ENCODE results near the gene LAMP1.
"Not testable (repeated sequence)": the region's sequence is repeated elsewhere in the genome, so short reads cannot be mapped to it uniquely, and the experiment has no call there.

LAMP1 gene

GRCh38 chr13:113296823-113297369 lies at the start of gene LAMP1:
Gene LAMP1, plus strand, starts transcription at chr13:113297239. Its CDS starts 196 bp downstream, at chr13:113297435.
- ChIA-PET CTCF (interaction anchor here (1.3 kb wide), 1 partner anchor 20 kb away, joined by 5 read pairs; no protein-coding TSS in a partner anchor), POLR2A (no interaction called here)
- DNase-seq (ENCODE audit: extremely low spot score), result peak; percentile 98
- TF ChIP-seq CTCF (IDR thresholded peaks at IDR 0.05; ENCODE audit: control extremely low read depth, extremely low read depth, low read depth, missing control alignments), result no peak

GRCh38 chr13:113252516-113253095 lies 44.4 kb upstream of the LAMP1 start:
- no peak for TF ChIP-seq CTCF (IDR thresholded peaks at IDR 0.05; ENCODE audit: control extremely low read depth, extremely low read depth, low read depth, missing control alignments)
- CTCF ChIA-PET, result interaction anchor here (1.0 to 1.1 kb wide), 2 partner anchors 11 to 25 kb away, joined by 3 read pairs; no protein-coding TSS in a partner anchor
- DNase-seq (ENCODE audit: extremely low spot score), result no peak
- POLR2A ChIA-PET, result no interaction called here

GRCh38 chr13:113257908-113258307 lies 39.1 kb upstream of the LAMP1 start:
- CTCF ChIA-PET, result interaction anchor here (0.8 to 1.5 kb wide), 3 partner anchors 8 to 16 kb away, joined by 3 to 5 read pairs (median 3); no protein-coding TSS in a partner anchor
- POLR2A ChIA-PET, result not testable (repeated sequence)

GRCh38 chr13:113258321-113259054 lies 38.6 kb upstream of the LAMP1 start:
- no peak for DNase-seq (ENCODE audit: extremely low spot score)
- CTCF ChIA-PET, result interaction anchor here (0.8 to 1.5 kb wide), 4 partner anchors 9 to 136 kb away, joined by 3 to 5 read pairs (median 3); no protein-coding TSS in a partner anchor
- TF ChIP-seq CTCF (IDR thresholded peaks at IDR 0.05; ENCODE audit: control extremely low read depth, extremely low read depth, low read depth, missing control alignments), result no peak
- POLR2A ChIA-PET, result no interaction called here

More at GRCh38 chr13:113257908-113258307, 39.1 kb upstream of the LAMP1 start:
- DNase-seq (ENCODE audit: extremely low spot score), result not testable (repeated sequence)

- DNase-seq (ENCODE audit: extremely low spot score), result no peak
- CTCF ChIA-PET, result no interaction called here
- POLR2A ChIA-PET, result no interaction called here
- no peak for TF ChIP-seq CTCF (IDR thresholded peaks at IDR 0.05; ENCODE audit: control extremely low read depth, extremely low read depth, low read depth, missing control alignments)
Observed at GRCh38 chr13:113260996-113261395, 36.0 kb upstream of the LAMP1 start.

- POLR2A ChIA-PET; DNase-seq (ENCODE audit: extremely low spot score): not testable (repeated sequence)
- CTCF ChIA-PET, result interaction anchor here (1.0 kb wide), 1 partner anchor 10 kb away, joined by 3 read pairs; no protein-coding TSS in a partner anchor
Observed at GRCh38 chr13:113263016-113263415, 34.0 kb upstream of the LAMP1 start.

GRCh38 chr13:113267642-113268405 lies 29.2 kb upstream of the LAMP1 start:
- TF ChIP-seq CTCF (IDR thresholded peaks at IDR 0.05; ENCODE audit: control extremely low read depth, extremely low read depth, low read depth, missing control alignments), result no peak

More at GRCh38 chr13:113267642-113268405, 29.2 kb upstream of the LAMP1 start:
- ChIA-PET CTCF (no interaction called here), POLR2A (no interaction called here)
- DNase-seq (ENCODE audit: extremely low spot score), result no peak

All from GM10248 (cell line).